CD1c-positive myeloid dendritic cell (primary cell): ENCODE results near the gene ADD3.

Source experiments
- DNase-seq: peaks from one replicate; pipeline ENCODE4 v3.0.0-alpha.2; 2016; ENCODE audit errors: extremely low spot score

ADD3 gene

DNA sequence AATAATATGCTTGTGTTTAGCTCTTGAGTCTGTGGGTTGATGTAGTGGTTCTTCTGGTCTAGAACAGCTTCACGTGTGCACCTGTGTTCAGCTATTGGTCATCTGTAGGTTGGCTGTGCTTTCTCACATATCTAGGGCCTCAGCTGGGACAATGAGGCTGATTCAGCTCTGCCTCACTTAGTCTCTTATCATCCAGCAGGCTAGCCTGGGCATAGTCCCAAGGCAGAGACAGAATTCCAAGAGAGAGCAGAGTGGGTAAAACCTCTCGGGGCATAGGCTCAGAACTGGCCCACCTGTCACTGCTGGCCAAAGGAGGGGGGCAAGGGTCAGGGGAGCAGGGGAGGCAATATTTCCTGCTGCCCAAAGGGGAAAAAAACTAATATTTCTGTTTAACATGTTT, 167.6 kb downstream of the ADD3 start:
- DNase-seq = no peak

DNA sequence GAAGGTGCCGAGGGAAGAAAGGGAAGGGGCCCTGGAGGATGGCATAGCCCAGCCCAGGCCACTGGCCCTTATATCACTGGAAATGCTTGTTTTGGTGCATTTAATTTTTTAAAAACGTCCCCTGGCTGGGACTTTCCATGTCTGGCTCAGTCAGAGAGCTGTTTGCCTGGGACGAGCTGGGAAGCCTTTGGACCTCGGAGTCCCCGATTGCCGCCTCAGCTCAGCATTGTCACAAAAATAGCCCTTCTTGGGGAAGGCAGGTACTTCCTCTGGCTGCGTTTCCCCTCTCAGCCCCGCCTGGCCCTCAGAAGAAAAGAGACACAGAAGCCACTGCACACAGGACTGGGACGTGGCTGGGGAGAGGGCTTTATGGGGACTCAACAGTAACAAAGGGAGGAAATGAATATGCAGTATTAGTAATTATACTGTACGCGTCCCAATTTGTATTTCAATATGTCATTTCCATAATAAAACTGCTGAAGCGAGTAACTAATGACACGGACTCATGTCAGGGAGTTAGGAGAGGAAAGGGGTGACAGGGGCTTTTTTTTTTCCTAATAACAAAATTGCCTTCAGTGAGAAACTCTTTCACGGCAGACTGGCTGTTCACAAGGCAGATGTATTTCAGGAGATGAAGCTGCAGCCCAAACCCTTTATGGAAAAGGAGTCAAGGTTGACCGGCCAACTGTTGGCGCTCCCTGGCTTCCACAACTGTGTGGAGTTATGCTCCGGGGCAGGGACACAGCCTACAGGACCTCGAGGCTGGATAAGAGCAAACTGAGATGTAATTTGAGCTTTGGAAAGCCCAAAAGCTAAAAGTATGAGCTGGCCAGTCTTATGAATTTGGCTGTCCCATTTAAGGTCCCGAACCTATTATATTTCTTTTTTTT, 168.6 kb downstream of the ADD3 start:
- no peak for DNase-seq

DNA sequence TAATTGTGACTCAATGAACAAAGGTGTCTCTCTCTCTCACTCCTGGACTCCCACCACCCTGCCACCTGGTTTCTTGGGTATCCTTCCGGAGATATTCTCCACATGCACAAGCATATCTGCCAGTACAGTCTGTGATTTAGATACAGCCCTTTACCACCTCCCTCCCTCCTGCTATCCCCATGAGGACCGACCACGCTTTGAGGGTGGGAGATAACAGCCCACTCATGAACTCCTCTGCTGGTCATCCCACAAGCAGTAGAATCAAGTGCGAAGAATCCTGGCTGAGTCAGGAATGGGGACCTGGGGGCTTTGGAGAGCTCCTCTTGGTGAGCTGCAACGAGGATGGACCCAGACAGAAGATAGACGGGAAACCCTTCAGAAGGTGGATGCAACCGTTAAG, 171.4 kb downstream of the ADD3 start:
- no peak for DNase-seq

DNA sequence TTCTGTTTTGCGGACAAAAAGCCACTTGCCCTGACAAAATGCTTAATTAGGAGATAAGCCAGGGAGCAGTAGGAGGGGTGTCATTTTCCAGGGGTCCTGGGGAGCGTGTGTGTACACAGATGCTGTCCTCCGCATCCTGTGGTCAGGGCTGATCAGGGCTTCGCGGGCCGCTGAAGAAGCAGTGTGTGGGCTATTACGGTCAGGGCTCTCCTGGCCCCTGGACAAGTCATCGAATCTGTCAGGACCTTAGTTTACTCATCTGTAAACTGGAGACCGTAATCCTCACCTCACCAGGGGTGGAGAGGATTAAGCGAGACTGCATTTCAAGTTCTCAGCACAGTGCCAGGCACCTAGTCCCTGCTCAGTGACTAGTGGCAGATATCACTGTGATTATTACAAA, 173.7 kb downstream of the ADD3 start:
- no peak for DNase-seq

DNA sequence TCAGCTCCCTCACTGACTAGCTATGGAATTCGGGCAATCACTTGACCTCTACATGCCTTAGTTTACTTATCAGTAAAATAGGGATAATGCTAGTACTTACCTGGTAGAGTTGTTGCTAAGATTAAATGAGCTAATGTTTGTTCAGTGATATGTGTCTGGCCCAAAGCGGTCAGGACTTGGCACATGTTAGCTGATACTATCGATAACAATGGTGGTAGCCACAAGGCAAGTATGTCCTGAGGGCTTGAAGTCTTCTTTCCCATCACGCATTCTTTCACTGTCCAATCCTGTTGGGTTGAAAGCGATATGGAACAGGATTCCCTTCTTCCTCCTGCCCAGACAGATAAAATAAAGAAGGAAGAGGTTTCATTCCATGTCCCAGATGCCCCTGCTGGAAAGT, 174.1 kb downstream of the ADD3 start:
- DNase-seq = no peak

DNA sequence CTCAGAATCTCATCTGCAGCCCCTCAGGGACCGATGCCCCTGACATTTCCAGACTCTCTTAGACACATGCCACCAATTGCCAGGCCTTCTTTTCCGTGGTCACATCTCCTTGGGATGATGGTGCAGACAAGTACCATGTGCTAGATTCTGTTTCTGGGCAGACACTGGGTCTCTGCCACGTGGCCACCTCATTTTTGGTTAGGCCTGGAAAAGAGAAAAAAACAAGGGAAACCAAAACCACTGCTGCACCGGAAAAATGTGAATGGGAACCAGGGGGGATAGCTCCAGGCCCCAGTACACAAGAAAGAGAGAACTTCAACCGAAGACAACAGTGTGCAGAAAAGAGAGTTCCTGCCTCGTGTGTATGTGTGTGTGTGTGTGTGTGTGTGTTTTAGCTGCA, 176.6 kb downstream of the ADD3 start:
- no peak for DNase-seq
